Adrenal gland (tissue), 12 donors: ENCODE results near the gene C16orf87. TPM values are rescaled to one million over a fixed set of nuclear protein-coding genes. Genes with fewer than 3 reads are reported as not detected.

Experiments used
- DNase-seq, 7 donors: peaks; one replicate each; pipeline ENCODE4 v3.0.0-alpha.2; 2019 to 2020
- H3K27ac ChIP-seq, 5 donors: fragments of 200-600 bp; sonication (generic) in 4 of 5; 1 replicate in 3 of 5; 2 replicates in 2 of 5; pipeline versions ENCODE4 v1.5.1 to v1.8.0; 2016 to 2020; ENCODE audit warnings: mild to moderate bottlenecking in 1 of 5
- H3K27me3 ChIP-seq: fragments of 200-600 bp; 2 replicates; pipeline ENCODE4 v1.8.0; 2021
- H3K36me3 ChIP-seq, 2 donors: fragments of 200-600 bp; replicated peaks in 1 of 2; 1 replicate in 1 of 2; 2 replicates in 1 of 2; pipeline versions ENCODE4 v1.5.1 to v1.8.0; 2018 to 2022
- H3K4me1 ChIP-seq, 2 donors: fragments of 200-600 bp; replicated peaks in 1 of 2; 1 replicate in 1 of 2; 2 replicates in 1 of 2; pipeline versions ENCODE4 v1.5.1 to v1.8.0; 2018 to 2021
- H3K4me3 ChIP-seq, 4 donors: fragments of 200-600 bp; sonication (generic) in 3 of 4; one replicate each; pipeline ENCODE4 v1.5.1; 2016 to 2018
- H3K9me3 ChIP-seq, 3 donors: fragments of 200-600 bp; sonication (generic) in 1 of 3; replicated peaks in 1 of 3; 1 replicate in 2 of 3; 2 replicates in 1 of 3; pipeline versions ENCODE4 v1.5.1 to v1.8.0; 2016 to 2021
- CTCF ChIP-seq, 6 experiments: fragments of 450-650 bp in 4 of 6; fragments of 200-600 bp in 2 of 6; sonication (generic) in 1 of 6; IDR thresholded peaks; 1 replicate in 5 of 6; 2 replicates in 1 of 6; pipeline versions ENCODE4 v1.5.1 to v1.8.0; 2016 to 2021; ENCODE audit warnings: antibody characterized with exemption in 6 of 6, mild to moderate bottlenecking in 2 of 6, moderate library complexity in 1 of 6
- POLR2A ChIP-seq, 2 donors: fragments of 450-650 bp; IDR thresholded peaks; one replicate each; pipeline ENCODE4 v1.6.1; 2017; ENCODE audit warnings: antibody characterized with exemption in 2 of 2, mild to moderate bottlenecking in 2 of 2, moderate library complexity in 1 of 2
- WGBS, 4 donors: extraction: QIAGEN DNeasy Blood & Tissue Kit in 2 of 4; methylation state at CpG; one replicate each; pipeline versions ENCODE4 v1.1.5 to v1.1.7; 2013 to 2017; 5-methylcytosine and 5-hydroxymethylcytosine counted together
- intact Hi-C, 2 donors: fragments of 100-400 bp; cut with DNase I; formaldehyde crosslinking; loops; one replicate each; pipeline versions ENCODE4 v1.14.1 to v1.15.0; 2022 to 2023
- polyA plus RNA-seq, 3 donors: library from polyadenylated mRNA; stranded (reverse); fragments of 200-250 nt in 2 of 3; fragments of 350-450 nt in 1 of 3; fragmentation: Illumina TruSeq in 1 of 3; extraction: RNeasy Lipid Tissue Mini Kit (QIAGEN cat#74804) in 1 of 3; gene quantifications; one replicate each; pipeline ENCODE4 v1.2.3, GENCODE V29; 2013 to 2014
- total RNA-seq, 9 donors: library from RNA; depleted of rRNA in 4 of 9; stranded (reverse); fragments of >200 nt in 4 of 9; fragments of 120-200 nt in 1 of 9; fragmentation: NEBNext Ultra II Directional in 1 of 9; extraction: Animal tissue kit (Norgen Biotek cat#: 25700) in 1 of 9; gene quantifications; one replicate each; pipeline versions ENCODE4 v1.1.0 to v1.2.4, GENCODE V29; 2013 to 2023
- donor health status: healthy with polysubstance abuse.
- donor health status: Bipolar disorder and iron deficiency.
- donor health status: DM: yes; HTN: yes; CAD: no.
- donor health status: DM: no; HTN: no; CAD: no.
- donor health status: DM: no; HTN: no; CAD: no.
- donor health status: DM: yes; HTN: yes; CAD: no.

C16orf87 gene
- total and polyA plus RNA-seq, 12 donors, result 2.3 to 26.0 (median 7.8) TPM

GRCh38 chr16:46774743-46775177 lies 56.2 kb downstream of the C16orf87 start:
- no peaks in the 10 kb centered on the region for H3K9me3 ChIP-seq
- H3K4me3 ChIP-seq, result no peak overlapping the region
- DNase-seq, result no peak
- TF ChIP-seq POLR2A (IDR thresholded peaks at IDR 0.05), result no peak
- TF ChIP-seq CTCF (IDR thresholded peaks at IDR 0.05), result no peak
- intact Hi-C loops, result no loop called here
- no peak overlapping the region for H3K27ac ChIP-seq
- H3K27me3 ChIP-seq, result no peaks in the 10 kb centered on the region
- no peaks in the 10 kb centered on the region for H3K4me1 ChIP-seq
- WGBS, 4 donors, result 73 to 77% (median 76%) methylated on average over 3 of the region's 3 CpGs
- no peaks in the 10 kb centered on the region for H3K36me3 ChIP-seq

- no peak for DNase-seq
- Histone ChIP-seq H3K27me3 (no peaks in the 10 kb centered on the region), H3K4me3 (no peak overlapping the region), H3K4me1 (no peaks in the 10 kb centered on the region), H3K27ac (no peak overlapping the region), H3K9me3 (no peaks in the 10 kb centered on the region), H3K36me3 (no peaks in the 10 kb centered on the region)
- WGBS, 4 donors, result 77 to 86% (median 84%) methylated on average over 4 of the region's 4 CpGs
- no peak for TF ChIP-seq CTCF (IDR thresholded peaks at IDR 0.05)
- no peak for TF ChIP-seq POLR2A (IDR thresholded peaks at IDR 0.05)
- intact Hi-C loops, result no loop called here
Observed at GRCh38 chr16:46772463-46772862, 58.5 kb downstream of the C16orf87 start.

GRCh38 chr16:46768809-46769208 lies 62.2 kb downstream of the C16orf87 start:
- Histone ChIP-seq H3K27me3 (no peaks in the 10 kb centered on the region), H3K9me3 (no peaks in the 10 kb centered on the region), H3K27ac (no peak overlapping the region), H3K4me1 (no peaks in the 10 kb centered on the region), H3K4me3 (no peak overlapping the region), H3K36me3 (no peaks in the 10 kb centered on the region)
- intact Hi-C loops, result no loop called here
- TF ChIP-seq POLR2A (IDR thresholded peaks at IDR 0.05) (no peak), CTCF (IDR thresholded peaks at IDR 0.05) (no peak)
- WGBS, 4 donors, result 82 to 90% (median 87%) methylated on average over 8 of the region's 8 CpGs
- DNase-seq, result peak in 1 of 7 donors; percentile 14

- TF ChIP-seq POLR2A (IDR thresholded peaks at IDR 0.05) (no peak), CTCF (IDR thresholded peaks at IDR 0.05) (no peak)
- Histone ChIP-seq H3K4me3 (no peak overlapping the region), H3K27ac (no peak overlapping the region), H3K9me3 (no peaks in the 10 kb centered on the region), H3K4me1 (no peaks in the 10 kb centered on the region), H3K27me3 (no peaks in the 10 kb centered on the region), H3K36me3 (no peaks in the 10 kb centered on the region)
- peak in 1 of 7 donors; percentile 3 for DNase-seq
- intact Hi-C loops, result no loop called here
- WGBS, 4 donors, result 77 to 83% (median 80%) methylated on average over 7 of the region's 7 CpGs
Observed at GRCh38 chr16:46765050-46765449, 65.9 kb downstream of the C16orf87 start.
